Neuronal stem cell (in vitro differentiated cells): ENCODE data around the gene SELENOV.
A peak's percentile ranks its signal among the peaks of the same experiment; 100 is the strongest.

Experiments used
- DNase-seq: peaks from one replicate; pipeline ENCODE4 v3.0.0-alpha.2; 2013; ENCODE audit warnings: low spot score
- H2AFZ ChIP-seq: one replicate; pipeline ENCODE4 v1.6.1; 2013; ENCODE audit warnings: mild to moderate bottlenecking, low read length, inconsistent platforms
- H2AK5ac ChIP-seq: 2 replicates; pipeline ENCODE4 v1.6.1; 2013; ENCODE audit warnings: low read depth, mild to moderate bottlenecking, inconsistent platforms, low read length, moderate library complexity, mixed read lengths
- H2BK120ac ChIP-seq: 2 replicates; pipeline ENCODE4 v1.6.1; 2013; ENCODE audit warnings: low read depth, mild to moderate bottlenecking, inconsistent platforms, low read length, moderate library complexity, mixed read lengths
- H2BK12ac ChIP-seq: one replicate; pipeline ENCODE4 v1.6.1; 2013; ENCODE audit warnings: low read length, inconsistent platforms
- H2BK15ac ChIP-seq: 2 replicates; pipeline ENCODE4 v1.6.1; 2013; ENCODE audit warnings: mild to moderate bottlenecking, low read length, inconsistent platforms, mixed read lengths
- H2BK5ac ChIP-seq: one replicate; pipeline ENCODE4 v1.6.1; 2013; ENCODE audit warnings: inconsistent platforms, mild to moderate bottlenecking, low read length, moderate library complexity
- H3K14ac ChIP-seq: one replicate; pipeline ENCODE4 v1.6.1; 2013; ENCODE audit warnings: low read length, inconsistent platforms
- H3K18ac ChIP-seq: 2 replicates; pipeline ENCODE4 v1.6.1; 2013; ENCODE audit warnings: low read length, inconsistent platforms
- H3K23ac ChIP-seq: 2 replicates; pipeline ENCODE4 v1.6.1; 2013; ENCODE audit warnings: low read depth, mild to moderate bottlenecking, mixed read lengths, low read length, inconsistent platforms; ENCODE audit not compliant: poor library complexity
- H3K27ac ChIP-seq: replicated peaks from 3 replicates; pipeline ENCODE4 v1.5.1; 2013; ENCODE audit warnings: low read length, inconsistent platforms
- H3K27me3 ChIP-seq, 3 experiments: 2 replicates each; pipeline ENCODE4 v1.6.1; 2013; ENCODE audit warnings: low read length in 3 of 3, mild to moderate bottlenecking in 2 of 3, inconsistent platforms in 1 of 3, low read depth in 1 of 3, mixed read lengths in 1 of 3, moderate library complexity in 1 of 3; ENCODE audit not compliant: control insufficient read depth in 3 of 3, insufficient read depth in 3 of 3
- H3K36me3 ChIP-seq, 2 donors: replicated peaks in 1 of 2; 2 replicates each; pipeline ENCODE4 v1.6.1; 2013; ENCODE audit warnings: low read length in 2 of 2; ENCODE audit not compliant: control insufficient read depth in 2 of 2, insufficient read depth in 2 of 2
- H3K4ac ChIP-seq: 2 replicates; pipeline ENCODE4 v1.6.1; 2013; ENCODE audit warnings: inconsistent platforms, mild to moderate bottlenecking, low read length, moderate library complexity
- H3K4me1 ChIP-seq, 2 donors: 1 replicate in 1 of 2; 2 replicates in 1 of 2; pipeline ENCODE4 v1.6.1; 2013; ENCODE audit warnings: low read length in 2 of 2, low read depth in 1 of 2; ENCODE audit not compliant: control insufficient read depth in 2 of 2, insufficient read depth in 1 of 2
- H3K4me2 ChIP-seq: one replicate; pipeline ENCODE4 v1.6.1; 2013; ENCODE audit warnings: mild to moderate bottlenecking, low read length, inconsistent platforms; ENCODE audit not compliant: insufficient read depth, poor library complexity, severe bottlenecking
- H3K4me3 ChIP-seq, 2 donors: 2 replicates each; pipeline ENCODE4 v1.5.1; 2013; ENCODE audit warnings: low read length in 2 of 2, mild to moderate bottlenecking in 2 of 2, inconsistent platforms in 1 of 2, moderate library complexity in 1 of 2
- H3K79me1 ChIP-seq: one replicate; pipeline ENCODE4 v1.6.1; 2013; ENCODE audit warnings: low read depth, mild to moderate bottlenecking, inconsistent platforms, low read length, moderate library complexity
- H3K9ac ChIP-seq: one replicate; pipeline ENCODE4 v1.6.1; 2013; ENCODE audit warnings: mild to moderate bottlenecking, low read depth, low read length, inconsistent platforms; ENCODE audit not compliant: poor library complexity
- H3K9me3 ChIP-seq, 2 donors: replicated peaks in 1 of 2; 2 replicates each; pipeline versions ENCODE3 to v1.6.1; 2013; ENCODE audit warnings: low read length in 2 of 2, mild to moderate bottlenecking in 2 of 2, inconsistent platforms in 1 of 2, low read depth in 1 of 2, mixed read lengths in 1 of 2, moderate library complexity in 1 of 2; ENCODE audit not compliant: control insufficient read depth in 2 of 2, insufficient read depth in 1 of 2
- H4K8ac ChIP-seq: one replicate; pipeline ENCODE4 v1.6.1; 2013; ENCODE audit warnings: low read depth, mild to moderate bottlenecking, inconsistent platforms, low read length, moderate library complexity
- H4K91ac ChIP-seq: one replicate; pipeline ENCODE4 v1.6.1; 2013; ENCODE audit warnings: low read length, low read depth, mild to moderate bottlenecking, inconsistent platforms; ENCODE audit not compliant: poor library complexity
- WGBS, 2 donors: extraction: QIAGEN DNeasy Blood & Tissue Kit; methylation state at CpG; one replicate each; pipeline ENCODE4 v1.1.7; 2013; ENCODE audit warnings: missing lambda C conversion rate in 2 of 2, mixed read lengths in 1 of 2; ENCODE audit not compliant: insufficient read length in 2 of 2, insufficient replicate concordance in 1 of 2; ENCODE audit errors: extremely low coverage in 2 of 2; 5-methylcytosine and 5-hydroxymethylcytosine counted together

The SELENOV gene

DNA sequence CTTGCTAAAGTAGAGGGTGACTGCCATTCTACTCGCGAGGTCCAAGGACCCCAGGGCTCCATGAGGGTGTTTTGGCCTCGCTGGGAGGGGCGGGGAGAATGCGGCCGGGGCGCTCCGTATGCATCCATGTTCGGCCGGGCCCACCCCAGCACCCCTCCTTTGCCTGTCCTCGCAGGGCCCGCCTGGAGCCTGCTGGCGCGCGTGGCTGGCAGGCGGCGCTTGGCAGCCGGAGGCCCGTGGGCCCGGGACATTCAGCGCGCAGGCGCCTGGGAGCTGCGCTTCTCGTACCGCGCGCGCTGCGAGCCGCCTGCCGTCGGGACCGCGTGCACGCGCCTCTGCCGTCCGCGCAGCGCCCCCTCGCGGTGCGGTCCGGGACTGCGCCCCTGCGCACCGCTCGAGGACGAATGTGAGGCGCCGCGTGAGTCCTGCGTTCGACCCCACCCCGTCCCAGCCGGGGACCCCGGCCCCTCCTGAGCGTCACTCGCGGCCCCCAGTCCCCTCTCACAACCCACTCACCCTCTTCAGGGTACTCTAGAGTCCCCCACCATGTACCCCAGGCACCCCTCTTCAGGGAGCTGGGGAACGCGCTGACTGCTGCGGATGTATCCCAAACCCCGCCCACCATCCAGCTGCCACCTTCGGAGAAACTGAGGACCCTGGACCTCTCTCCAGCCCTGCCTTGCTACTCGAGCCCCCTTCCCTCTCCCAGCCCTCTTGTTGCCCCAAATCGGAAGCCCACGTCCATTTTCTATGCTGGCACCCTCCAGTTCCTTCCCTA lies 12.1 kb upstream of the SELENOV start:
- Histone ChIP-seq H3K4me3 (no peak overlapping the region), H2AK5ac (peak overlapping the region; percentile 30), H3K18ac (peak overlapping the region; percentile 84), H3K4me2 (no peak overlapping the region), H4K91ac (no peak overlapping the region), H2BK15ac (no peak overlapping the region), H3K9ac (no peak overlapping the region), H2BK5ac (no peak overlapping the region), H2BK12ac (no peak overlapping the region), H3K4me1 (peaks cover 7 to 9% of the 10 kb centered on the region in 2 donors), H3K23ac (no peak overlapping the region), H3K14ac (no peak overlapping the region), H3K27ac (no peak overlapping the region), H4K8ac (no peak overlapping the region), H3K4ac (no peak overlapping the region), H2BK120ac (no peak overlapping the region), H2AFZ (peak overlapping the region; percentile 93), H3K79me1 (no peaks in the 10 kb centered on the region), H3K9me3 (peaks cover 0 to 10% of the 10 kb centered on the region in 2 donors), H3K27me3 (peaks cover 21 to 82% (median 63%) of the 10 kb centered on the region in 3 experiments), H3K36me3 (no peaks in the 10 kb centered on the region)
- DNase-seq = peak; percentile 59
- WGBS, 2 donors = no CpG with 5 or more reads among the region's 69 CpGs

DNA sequence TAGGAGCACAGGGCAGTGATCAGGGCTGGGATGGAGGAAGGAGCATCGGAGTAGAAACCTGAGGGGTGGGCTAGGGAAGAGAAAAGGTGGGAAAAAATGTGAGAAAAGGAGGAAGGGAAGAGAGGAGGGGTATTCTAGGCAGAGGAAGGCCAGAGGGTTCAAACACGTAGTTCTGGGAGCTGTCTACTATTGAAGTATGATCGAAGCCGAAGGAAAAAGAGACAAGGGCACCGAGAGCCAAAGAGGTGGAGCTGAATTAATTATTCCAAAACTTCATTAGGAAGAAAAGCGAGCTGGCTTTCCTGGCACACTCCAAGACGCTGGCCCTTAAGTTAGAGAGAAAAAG lies 8.4 kb upstream of the SELENOV start:
- Histone ChIP-seq H3K18ac (peak overlapping the region; percentile 93), H3K4ac (no peak overlapping the region), H3K9me3 (peaks cover 0 to 10% of the 10 kb centered on the region in 2 donors), H4K91ac (no peak overlapping the region), H3K23ac (peak overlapping the region; percentile 32), H2BK12ac (no peak overlapping the region), H2BK5ac (no peak overlapping the region), H3K4me1 (no peaks in the 10 kb centered on the region), H3K4me2 (peak overlapping the region; percentile 41), H3K4me3 (peak overlapping the region; percentile 47 to 68), H2BK15ac (no peak overlapping the region), H3K9ac (no peak overlapping the region), H3K36me3 (no peaks in the 10 kb centered on the region), H2BK120ac (no peak overlapping the region), H4K8ac (no peak overlapping the region), H3K79me1 (no peaks in the 10 kb centered on the region), H2AK5ac (no peak overlapping the region), H2AFZ (peak overlapping the region; percentile 95), H3K27ac (no peak overlapping the region), H3K14ac (no peak overlapping the region), H3K27me3 (peaks cover 10 to 58% (median 52%) of the 10 kb centered on the region in 3 experiments)
- no CpG with 5 or more reads among the region's 7 CpGs for WGBS, 2 donors
- DNase-seq = no peak

DNA sequence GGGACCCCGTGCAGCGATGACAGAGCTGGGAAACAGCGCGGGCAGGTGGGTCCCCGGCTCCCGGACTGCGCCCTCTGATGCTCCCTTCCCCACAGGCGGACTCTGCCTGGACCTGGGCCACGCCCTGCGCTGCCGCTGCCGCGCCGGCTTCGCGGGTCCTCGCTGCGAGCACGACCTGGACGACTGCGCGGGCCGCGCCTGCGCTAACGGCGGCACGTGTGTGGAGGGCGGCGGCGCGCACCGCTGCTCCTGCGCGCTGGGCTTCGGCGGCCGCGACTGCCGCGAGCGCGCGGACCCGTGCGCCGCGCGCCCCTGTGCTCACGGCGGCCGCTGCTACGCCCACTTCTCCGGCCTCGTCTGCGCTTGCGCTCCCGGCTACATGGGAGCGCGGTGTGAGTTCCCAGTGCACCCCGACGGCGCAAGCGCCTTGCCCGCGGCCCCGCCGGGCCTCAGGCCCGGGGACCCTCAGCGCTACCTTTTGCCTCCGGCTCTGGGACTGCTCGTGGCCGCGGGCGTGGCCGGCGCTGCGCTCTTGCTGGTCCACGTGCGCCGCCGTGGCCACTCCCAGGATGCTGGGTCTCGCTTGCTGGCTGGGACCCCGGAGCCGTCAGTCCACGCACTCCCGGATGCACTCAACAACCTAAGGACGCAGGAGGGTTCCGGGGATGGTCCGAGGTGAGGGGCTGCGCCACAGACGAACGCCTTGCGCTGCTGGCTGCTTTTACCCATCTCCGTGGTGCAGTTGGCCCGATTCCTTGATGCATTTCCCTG lies 7.8 kb upstream of the SELENOV start:
- H3K36me3 ChIP-seq = no peaks in the 10 kb centered on the region
- H3K9me3 ChIP-seq = peaks cover 0 to 10% of the 10 kb centered on the region in 2 donors
- peaks cover 10 to 58% (median 52%) of the 10 kb centered on the region in 3 experiments for H3K27me3 ChIP-seq
- peak overlapping the region; percentile 3 for H2AK5ac ChIP-seq
- peak overlapping the region; percentile 56 for H2BK15ac ChIP-seq
- H3K18ac ChIP-seq = peak overlapping the region; percentile 93
- H3K4ac ChIP-seq = no peak overlapping the region
- H3K4me1 ChIP-seq = no peaks in the 10 kb centered on the region
- H3K79me1 ChIP-seq = no peaks in the 10 kb centered on the region
- no peak overlapping the region for H2BK12ac ChIP-seq
- peak overlapping the region; percentile 47 to 82 for H3K4me3 ChIP-seq
- no peak overlapping the region for H4K91ac ChIP-seq
- peak; percentile 71 for DNase-seq
- no peak overlapping the region for H3K14ac ChIP-seq
- H3K4me2 ChIP-seq = peak overlapping the region; percentile 93
- H4K8ac ChIP-seq = no peak overlapping the region
- H2BK120ac ChIP-seq = no peak overlapping the region
- peak overlapping the region; percentile 62 for H2BK5ac ChIP-seq
- WGBS, 2 donors = no CpG with 5 or more reads among the region's 96 CpGs
- H3K9ac ChIP-seq = peak overlapping the region; percentile 87
- H3K23ac ChIP-seq = peak overlapping the region; percentile 32
- H3K27ac ChIP-seq = no peak overlapping the region
- peak overlapping the region; percentile 95 for H2AFZ ChIP-seq
